ENCODE results near the gene MSI2.

MSI2 gene

DNA sequence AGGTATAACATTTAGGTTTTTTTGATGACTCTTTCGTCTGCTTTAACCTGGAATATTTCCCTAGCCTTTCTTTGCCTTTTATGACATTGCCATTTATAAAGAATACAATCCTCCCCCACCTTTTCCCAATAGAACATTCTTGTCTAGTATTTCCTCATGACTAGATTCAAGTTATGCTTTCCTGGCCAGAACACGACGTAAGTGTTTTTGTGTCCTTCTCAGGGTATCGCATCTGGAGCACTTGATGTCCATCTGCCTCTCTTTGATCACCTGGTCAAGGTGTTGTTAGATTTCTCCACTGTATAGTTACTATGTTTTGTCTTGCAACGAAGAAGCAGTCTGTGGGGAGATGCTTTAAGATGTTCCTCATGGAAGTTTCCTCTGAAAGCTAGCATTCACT is 87.4 kb downstream of the MSI2 start:
- no peak for DNase-seq (ENCODE audit: low read depth)

GRCh38 chr17:57344261-57344660 is 87.9 kb downstream of the MSI2 start:
- no peak for DNase-seq (ENCODE audit: low read depth)

DNA sequence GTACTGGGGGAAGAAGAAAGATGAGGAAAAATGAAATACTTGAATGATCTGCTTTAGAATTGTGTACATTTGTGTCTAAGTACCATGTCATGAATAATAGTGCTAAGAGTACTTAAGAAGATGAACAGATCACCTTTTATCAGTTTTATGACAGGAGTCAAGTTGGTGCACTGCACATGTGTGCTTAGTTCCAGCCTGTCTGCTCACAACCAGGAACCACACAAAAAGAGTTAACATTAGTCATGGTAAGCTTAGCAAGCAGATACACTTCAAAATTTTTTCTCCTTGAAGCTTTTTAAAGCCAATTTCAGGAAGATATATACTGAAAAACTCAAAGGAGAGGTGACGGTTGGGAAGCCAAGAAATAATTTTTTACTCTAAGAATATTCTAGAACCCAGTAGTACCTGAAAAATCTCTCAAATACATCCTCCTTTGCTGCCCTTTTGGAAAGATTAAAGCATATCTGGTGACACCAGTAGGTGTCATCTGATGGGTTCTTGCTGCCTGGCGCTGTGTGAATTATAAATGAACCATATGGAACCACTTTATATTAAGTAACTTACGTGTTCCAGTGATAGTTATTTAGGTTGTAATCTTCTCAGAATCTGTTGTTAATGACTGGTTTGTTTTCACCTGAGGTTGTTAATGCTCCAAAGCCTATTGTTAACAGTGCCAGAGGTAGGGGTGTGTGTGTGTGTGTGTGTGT is 93.4 kb downstream of the MSI2 start:
- DNase-seq (ENCODE audit: low read depth) = no peak

DNA sequence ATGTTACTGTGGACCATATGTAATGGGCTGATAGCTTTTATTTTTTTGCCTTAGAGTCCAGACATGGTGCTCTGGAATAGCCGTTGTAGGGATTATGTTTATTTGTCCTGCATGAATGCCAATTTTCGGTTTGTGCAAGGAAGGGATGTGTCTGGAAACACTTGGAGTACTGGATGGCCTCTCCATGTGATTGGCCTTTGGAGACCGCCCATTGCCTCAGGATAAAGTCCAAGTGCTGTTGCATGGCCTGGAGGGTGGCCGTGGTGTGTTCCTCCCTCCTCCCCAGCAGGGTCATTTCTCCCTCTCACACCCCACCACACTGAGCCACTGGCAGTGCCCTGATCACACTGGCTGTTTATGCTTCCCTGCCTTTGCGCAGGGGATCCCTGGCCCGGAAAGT is 93.9 kb downstream of the MSI2 start:
- peak; percentile 63 for DNase-seq (ENCODE audit: low read depth)

- no peak for DNase-seq (ENCODE audit: low read depth)
Measured at GRCh38 chr17:57352665-57353175, 96.4 kb downstream of the MSI2 start.

DNA sequence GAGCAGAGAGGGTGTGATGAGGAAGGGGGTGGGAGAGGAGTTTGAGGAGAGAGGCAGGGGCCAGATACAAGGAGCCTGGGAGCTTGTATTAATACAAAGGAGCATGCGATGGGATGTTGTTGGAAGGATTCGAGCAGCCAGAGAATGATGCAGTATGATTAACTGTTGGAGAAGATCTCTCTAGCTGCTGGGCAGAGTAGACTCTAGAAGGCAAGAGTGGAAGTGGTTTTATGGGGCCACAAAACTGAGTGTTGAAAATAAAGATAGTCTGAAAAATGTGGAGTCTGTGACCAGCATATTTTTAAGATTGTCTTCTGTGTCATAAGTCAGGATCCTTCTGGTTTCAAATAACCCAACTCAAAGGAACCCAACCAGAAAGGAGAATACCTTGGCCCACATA is 98.3 kb downstream of the MSI2 start:
- DNase-seq (ENCODE audit: low read depth) = no peak

DNA sequence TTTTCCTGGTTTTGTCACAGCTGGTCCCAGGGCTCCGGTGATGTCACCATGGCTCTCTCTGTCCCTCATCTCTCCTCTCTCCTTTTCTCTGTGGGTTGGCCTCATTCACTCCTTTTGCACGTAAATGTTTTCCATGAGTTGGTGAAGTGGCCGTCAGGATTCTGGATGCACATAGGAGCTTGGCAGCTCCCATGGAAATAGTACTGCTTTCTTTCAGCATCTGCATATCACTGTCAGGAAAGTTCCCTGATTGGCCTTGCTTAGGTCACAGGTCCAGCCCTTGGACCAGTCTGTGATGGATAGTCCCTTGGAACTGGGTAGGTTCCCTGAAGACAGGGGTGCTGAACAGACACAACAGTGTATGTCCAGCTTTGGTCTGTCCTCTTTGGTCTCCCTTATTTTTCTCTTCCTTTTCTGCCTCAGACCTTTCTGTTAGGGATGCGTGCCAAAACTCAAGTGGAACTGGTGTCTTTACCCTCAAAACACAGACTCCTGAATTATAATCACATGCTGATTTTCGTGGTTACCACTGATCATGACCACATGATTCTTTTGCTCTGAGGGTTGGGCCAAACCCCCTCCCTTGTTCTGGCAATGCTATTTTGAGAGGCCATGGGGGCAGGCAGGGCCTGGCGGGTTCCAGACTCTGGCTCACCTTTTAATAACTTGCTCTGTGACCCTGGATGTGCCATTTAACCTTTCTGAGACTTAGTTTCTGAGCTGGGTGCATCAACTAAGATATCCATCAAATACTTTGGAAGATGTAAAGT is 99.0 kb downstream of the MSI2 start:
- DNase-seq (ENCODE audit: low read depth) = no peak

GRCh38 chr17:57356153-57356718 is 99.9 kb downstream of the MSI2 start:
- DNase-seq (ENCODE audit: low read depth) = no peak

- DNase-seq (ENCODE audit: low read depth) = no peak
Measured at GRCh38 chr17:57356719-57357391, 100.5 kb downstream of the MSI2 start.

DNA sequence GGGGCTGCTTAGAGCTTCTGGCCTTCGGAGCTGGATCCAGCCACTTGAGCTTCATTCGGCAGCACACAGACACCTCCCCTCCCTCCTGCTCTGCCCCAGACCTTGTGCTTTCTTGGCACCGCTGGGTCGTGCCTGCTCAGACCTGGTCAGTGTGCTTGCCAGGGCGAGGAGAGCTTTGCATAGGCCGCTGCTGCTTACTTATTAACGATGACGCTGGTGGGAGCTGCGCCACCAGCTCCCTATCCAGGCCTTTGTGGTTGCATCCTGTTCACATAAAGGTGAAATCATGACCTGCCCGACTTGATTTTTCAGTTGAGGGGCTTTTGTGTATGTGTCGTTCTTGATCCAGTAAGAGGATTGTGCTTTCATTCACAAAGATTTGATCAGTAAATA is 101.1 kb downstream of the MSI2 start:
- DNase-seq (ENCODE audit: low read depth) = no peak

DNA sequence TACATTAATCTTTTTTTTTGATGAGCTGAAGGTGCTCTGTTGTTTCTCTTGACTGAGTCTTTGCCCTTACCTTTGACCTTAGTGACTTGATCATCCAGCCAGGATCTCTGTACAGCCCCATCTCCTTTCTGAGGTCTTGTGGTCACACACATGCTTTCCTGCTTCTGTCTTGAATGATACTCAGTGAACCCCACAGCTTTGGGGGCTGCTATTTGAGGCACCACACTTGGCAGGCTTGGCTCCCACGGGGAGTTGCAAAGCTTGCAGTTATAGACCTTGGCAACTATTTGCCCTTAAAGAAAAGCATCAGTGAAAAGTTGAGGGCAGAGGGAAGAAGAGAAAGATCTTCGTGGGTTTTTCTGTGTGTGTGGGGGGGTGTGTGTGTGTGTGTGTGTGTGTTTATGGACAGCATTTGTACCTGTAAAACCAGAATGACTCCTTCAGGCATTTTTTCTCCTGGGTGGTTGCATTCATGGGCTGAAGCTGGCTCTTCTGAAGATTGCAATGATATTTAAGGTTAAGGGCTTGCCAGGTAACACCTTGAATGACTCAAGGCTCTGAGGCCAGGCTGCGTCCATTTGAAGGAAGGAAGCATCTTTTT is 101.6 kb downstream of the MSI2 start:
- no peak for DNase-seq (ENCODE audit: low read depth)

DNA sequence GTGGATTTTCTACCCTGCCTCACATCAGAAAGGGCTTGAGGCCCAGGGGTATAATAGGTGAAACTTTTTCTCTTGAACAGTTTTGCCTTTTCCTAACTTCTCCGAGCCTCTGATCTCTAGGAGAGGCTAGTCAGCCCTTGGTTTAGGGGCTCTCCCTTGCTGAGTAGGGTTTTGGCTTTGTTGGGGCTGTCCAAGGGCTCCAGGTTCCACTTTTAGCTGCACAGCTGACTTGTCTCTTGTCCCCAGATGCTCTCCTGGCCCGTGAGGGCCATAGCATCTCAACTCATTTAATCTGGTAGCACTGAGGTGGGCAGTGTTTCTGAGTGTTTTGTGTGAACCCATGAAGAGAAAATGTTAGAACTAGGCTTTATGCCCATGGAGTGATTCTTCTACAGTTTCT is 103.9 kb downstream of the MSI2 start:
- no peak for DNase-seq (ENCODE audit: low read depth)

DNA sequence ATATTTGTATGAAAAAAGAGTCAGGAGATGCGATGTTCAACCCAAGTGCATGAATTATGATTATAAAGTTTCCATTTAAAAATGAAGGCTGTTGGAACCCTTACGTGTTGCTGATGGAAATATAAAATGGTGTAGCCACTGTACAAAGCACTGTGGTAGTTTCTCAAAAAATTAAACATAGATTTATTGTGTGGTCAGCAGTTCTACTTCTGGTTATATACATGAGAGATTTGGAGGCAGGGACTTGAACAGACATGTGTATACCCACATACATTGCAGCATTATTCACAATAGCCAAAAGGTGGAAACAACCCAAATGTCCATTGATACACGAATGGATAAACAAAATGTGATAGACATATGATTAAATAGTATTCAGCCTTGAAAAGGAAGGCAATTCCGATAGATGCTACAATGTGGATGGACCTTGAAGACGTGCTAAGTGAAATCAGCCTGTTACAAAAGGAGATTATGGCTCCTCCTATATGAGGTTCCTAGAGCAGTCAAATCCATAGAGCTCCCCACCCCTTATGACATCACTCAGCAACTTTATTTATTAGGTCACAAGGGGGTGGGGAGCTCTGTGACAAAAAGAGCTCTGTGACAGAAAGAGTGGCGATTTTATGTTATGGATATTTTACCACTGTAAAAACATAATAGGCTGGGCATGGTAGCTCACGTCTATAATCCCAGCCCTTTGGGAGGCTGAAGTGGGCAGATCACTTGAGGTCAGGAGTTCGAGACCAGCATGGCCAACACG is 106.7 kb downstream of the MSI2 start:
- DNase-seq (ENCODE audit: low read depth) = no peak

GRCh38 chr17:57363580-57363979 is 107.3 kb downstream of the MSI2 start:
- no peak for DNase-seq (ENCODE audit: low read depth)

DNA sequence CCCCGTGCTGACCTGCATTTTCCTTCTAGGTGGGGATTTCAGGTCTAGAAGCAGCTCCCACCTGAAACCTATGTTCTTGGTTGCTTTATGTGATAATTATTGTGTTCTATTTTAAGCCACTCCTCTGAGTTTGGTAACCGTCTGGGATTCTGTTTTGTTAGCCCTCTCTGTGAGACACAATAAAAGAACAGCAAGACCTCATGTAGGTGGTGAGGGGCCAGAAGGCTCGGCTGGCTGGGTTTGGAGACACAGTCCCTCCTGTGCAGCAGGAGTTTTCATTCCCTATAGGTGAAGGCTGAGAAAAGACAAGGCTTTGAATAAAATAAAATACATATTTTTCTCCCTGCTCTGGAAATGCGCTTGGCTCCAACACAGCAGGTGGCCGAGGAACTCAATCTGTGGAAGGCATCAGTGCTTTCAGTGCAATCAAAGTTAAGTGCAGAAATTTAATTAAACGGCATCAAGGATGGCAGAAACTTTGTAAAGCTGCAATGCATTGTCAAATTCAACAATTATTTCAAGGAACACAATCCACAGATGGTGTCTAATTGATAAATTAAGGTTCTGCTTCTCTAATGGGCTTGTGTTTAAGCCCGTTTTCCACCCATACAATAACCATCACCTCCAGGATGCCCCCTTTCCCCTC is 107.8 kb downstream of the MSI2 start:
- no peak for DNase-seq (ENCODE audit: low read depth)

DNA sequence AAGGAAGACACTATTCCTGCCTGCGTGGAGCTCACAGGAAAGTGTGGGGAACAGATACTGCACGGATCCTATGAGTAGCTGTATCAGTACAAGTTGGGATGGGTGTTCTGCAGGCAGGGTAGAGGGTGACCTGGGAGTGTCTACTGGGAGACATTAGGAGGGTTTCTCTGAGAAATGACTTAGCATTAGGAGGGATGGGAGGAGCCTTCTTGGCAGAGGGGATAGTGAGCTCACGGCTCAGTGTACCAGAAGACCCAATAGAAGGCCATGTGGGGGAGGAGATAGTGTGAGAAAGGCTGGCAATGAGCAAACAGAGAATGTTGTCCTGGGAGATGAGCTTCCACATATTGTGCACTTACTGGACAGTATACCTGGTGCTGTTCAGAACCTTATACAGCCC is 109.1 kb downstream of the MSI2 start:
- DNase-seq (ENCODE audit: low read depth) = no peak

GRCh38 chr17:57366177-57366557 is 109.8 kb downstream of the MSI2 start:
- DNase-seq (ENCODE audit: low read depth) = no peak

- DNase-seq (ENCODE audit: low read depth) = no peak
Measured at GRCh38 chr17:57366558-57367351, 110.4 kb downstream of the MSI2 start.

DNA sequence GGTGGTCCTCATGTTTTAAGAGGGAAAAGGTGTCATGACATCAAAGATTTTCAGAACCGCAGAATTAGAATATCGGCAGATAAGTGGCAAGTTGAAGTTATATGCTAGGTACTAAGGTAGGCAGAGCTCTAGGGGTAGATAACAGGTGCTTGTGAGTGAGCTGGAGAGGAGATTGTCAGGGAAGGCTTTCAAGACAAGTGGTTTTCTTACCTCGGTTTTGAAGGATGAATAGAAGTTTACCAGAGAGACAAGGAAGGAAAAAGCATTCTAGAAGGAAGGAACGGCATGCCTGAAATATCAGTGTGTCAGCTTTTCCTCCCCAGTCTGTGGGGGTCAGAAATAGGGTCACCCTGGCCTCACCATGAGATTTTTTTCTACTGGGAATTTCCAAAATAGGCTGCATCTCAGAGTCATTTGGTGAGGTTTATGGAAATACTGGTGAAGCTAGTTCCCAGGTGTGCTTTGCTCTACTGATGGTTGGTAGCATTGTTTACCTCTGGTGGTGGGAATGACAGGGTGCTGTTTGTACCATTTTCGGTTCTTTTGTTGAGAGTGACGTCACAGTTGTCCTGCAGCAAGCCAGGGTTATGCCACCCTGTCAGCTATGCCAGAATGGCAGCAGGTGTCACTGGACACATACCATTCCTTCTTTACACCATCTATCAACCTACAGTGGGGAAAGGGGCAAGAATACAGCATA is 112.5 kb downstream of the MSI2 start:
- DNase-seq (ENCODE audit: low read depth) = no peak
